Middle frontal gyrus (tissue), 1 donor: Measurements from ENCODE around the gene C8G.

ENCODE experiments used
- DNase-seq: peaks from one replicate; pipeline ENCODE4 v3.0.0-alpha.2; 2015; ENCODE audit warnings: low spot score; ENCODE audit errors: extremely low spot score

C8G gene

DNA sequence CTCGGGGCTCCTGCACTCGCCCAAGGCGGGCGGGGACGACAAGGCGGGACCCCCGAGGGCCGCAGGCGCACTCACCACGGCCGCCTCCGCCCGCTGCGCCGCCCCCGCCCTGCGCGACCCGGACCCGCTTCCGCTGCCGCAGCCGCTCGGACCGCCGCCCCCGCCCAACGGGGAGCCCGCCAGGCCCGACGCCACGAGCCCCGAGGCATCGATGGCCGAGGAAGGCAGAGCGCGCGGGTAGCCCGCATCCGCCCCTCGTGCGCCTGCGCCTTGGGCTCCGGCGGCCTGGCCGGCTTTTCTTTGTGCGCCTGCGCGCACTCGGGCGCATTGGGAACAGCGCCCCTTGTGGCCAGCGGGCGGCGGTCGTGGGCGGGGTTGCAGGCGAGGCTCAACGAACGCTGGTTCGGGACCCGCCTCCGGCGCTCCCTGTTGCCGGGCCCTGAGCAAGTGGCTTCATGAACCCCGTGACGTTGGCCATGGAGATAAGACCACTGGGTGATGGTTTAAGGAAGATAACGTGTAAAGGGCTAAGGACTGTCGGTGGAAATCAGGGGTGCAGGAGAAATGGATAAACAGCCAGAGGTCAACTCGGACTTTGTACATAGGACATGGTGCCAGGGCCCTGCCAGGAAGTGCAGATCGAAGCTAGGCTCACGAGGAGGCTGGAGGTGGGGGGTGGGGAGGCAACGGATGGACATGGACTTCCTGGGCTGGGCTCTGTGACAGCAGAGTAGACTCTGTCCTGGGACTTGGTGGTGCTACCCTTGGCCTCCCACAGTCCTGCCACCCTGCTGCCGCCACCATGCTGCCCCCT lies at the start of gene C8G, which contains the start of gene FBXW5:
TSS of gene C8G (plus strand) at position 725 of the 814 bp plus-strand sequence. CDS start at position 803, 78 bp downstream.
TSS of gene FBXW5 (minus strand) at position 220 of the 814 bp plus-strand sequence. CDS start 655 bp downstream, outside the sequence.
- peak; percentile 92 for DNase-seq

DNA sequence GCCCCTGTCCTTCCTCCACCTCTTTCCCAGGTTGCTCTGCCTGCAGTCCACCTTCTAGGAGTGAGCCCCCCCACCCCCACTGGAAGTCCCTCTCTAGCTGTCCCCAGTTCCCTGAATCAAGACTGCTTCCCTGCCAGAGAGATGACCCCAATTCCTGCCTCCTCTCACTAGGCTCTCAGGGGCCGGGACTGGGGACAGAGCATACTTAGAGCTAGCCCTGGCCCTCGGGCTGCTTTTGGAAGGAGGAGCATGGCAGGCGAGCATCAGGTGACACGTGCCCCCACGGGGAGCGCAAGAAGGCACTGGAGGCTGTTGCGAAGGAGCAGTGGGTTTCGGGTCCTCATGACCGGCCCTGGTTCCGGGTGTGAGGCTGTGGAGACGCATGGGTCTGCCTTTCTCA lies 49.0 kb upstream of the C8G start:
- DNase-seq, result no peak

DNA sequence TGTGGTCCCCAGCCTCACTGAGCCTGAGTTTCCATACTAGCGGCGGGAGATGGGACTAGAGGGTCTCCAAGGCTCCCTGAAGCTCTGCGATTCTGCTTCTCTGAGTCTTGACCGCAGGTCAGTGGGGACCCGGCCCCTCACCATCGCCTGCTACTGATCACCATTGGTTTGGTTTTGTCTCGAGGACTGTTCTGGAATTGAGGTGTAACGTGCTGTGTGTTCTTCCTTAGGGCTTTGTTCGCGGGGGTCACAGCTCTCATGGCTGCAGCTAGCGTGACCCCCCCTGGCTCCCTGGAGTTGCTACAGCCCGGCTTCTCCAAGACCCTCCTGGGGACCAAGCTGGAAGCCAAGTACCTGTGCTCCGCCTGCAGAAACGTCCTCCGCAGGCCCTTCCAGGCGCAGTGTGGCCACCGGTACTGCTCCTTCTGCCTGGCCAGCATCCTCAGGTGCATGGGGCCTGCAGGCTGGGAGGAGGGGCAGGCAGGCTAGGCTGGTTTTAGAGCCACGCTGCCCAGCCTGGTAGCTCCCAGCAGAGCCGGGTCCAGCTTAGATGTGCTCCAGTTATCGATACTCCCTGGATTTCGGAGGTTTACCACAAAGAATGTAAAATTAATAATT lies 46.5 kb upstream of the C8G start:
- DNase-seq, result no peak

DNA sequence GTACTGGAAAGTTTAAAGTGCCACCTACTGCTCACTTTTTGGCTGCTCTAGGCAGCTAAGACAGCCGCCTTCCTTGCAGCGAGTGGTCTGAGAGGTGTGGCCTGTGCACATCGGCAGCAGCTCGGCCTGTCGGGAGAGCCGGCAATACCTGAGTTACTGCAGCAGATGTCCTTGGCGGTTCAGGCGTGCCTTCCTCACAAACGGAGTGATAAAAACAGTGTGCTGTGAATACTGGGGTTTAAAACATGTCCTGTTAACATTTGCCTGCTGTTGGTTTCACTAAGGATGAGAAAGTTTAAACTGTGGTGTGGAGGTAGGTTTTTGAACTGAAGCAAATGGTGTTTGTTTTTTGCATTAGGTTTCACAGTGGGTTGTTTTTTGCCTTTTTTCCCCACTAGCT lies 45.8 kb upstream of the C8G start:
- DNase-seq, result no peak

DNA sequence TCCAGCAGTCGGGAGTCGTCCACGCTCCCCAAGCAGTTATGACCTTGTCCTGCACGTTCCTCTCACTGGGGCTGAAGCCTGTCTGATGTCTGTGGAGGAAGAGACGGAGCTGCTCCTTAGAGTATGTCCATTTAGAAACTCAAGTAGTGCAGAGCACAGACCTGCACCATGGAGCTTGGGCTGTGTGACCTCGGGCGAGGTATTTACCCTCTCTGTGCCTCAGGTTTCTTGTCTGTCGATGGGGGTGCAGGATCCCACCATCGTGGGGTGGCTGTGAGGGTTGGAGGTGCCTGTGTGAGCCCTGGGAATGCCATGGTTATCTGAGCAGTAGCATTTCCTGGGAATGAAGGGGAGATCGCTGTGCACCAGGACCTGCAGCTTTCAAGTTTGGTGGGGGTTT lies 44.5 kb upstream of the C8G start:
- no peak for DNase-seq

DNA sequence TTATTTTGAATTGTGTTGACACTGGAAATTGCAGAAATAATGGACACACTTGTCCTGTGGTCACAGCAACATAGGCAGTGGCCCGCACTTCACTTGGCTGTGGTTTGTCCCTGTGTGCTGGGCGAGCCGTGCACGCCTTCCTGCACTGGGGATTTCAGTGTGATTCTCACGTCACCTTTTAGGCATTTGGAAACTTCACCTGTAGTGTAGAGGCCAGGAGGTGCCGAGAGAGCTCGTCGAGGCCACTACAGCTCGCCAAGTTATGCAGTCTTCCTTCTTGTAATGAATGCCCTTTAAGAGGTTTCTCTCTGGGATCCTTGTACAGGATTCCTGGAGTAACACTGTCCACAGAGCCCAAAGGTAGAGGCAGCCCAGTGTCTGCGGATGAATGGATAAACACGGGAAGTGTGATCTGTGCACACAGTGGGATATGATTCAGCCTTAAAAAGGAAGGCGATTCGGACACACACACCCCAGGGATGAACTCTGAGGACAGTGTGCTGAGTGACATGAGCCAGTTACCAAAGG lies 44.0 kb upstream of the C8G start:
- no peak for DNase-seq

DNA sequence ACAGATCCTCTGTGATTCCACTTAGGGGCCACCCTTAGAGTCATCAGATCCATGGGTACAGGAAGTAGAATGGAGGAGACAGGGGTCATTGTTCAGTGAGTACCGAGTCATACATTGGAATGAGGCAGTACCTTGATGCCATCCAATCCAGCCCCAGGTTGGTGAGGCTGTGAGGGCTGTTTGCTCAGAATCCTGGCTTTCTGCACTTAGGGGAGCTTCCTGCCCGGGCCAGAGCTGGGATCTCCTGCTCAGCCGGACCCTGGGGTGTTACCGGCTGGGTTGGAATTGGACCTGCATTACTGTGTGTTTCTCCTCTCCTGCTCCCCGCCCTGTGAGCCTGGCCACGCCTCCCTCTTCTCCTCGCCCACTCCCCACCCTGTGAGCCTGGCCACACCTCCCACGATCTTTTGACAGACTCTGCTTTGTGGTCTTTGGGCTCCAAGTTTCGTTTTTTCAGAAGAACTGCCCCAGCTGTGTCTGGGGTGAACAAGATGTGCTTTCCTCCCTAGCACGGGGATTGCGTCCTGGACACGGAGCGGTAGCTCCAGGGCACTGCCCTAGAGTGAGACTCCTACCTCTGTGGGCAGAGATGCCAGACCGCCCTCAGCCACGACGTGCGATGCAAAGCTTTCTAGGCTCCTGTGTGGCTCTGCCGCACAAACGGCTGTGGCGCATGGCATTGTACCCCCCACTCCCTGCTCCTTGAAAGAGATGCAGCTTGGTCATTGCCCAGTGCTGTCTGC lies 43.4 kb upstream of the C8G start:
- no peak for DNase-seq

DNA sequence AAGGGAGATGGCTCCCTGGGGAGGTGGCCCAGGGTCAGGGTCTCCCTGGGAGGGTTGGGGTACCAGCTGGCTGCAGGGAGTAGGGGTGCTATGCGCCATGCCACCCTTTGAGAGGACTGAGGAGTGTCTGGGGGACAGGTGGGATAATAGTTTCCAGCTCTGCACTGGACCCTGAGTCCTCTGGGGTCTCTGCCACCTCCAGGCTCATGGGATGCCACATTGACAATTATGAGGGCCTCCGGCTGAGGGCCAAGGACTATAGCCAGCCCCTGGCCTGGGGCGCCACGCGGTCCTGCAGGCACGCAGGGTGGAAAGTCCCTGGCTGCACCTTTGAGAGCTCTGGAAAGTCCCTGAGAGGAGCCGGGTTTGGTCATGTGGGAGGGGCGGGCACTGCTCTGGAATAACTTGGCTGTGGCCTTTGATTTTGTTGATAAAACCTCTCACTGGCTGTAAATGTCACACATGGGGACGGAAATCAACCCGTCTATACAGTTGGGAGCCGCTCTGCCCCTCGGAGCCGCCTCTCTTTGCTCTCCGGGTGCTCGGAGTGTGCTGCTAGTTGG lies 42.7 kb upstream of the C8G start:
- no peak for DNase-seq

DNA sequence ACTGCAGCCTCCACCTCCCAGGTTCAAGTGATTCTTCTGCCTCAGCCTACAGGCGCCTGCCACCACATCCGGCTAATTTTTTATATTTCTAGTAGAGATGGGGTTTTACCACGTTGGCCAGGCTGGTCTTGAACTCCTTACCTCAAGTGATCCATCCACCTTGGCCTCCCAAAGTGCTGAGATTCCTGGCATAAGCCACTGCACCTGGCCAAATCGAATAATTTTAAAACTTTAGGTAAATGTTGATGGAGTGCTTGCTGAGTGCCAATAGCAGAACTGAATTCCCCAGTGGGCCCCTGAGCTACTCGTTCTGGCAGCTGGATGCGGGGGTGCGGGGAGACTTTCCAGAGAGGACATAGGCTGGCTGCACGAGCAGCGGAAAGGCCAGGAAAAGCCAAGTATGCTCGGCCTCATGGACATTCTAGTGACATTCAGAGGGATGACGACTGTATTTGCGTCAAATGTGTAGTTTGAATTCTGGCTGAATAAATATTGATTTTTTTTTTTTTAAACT lies 41.9 kb upstream of the C8G start:
- no peak for DNase-seq

DNA sequence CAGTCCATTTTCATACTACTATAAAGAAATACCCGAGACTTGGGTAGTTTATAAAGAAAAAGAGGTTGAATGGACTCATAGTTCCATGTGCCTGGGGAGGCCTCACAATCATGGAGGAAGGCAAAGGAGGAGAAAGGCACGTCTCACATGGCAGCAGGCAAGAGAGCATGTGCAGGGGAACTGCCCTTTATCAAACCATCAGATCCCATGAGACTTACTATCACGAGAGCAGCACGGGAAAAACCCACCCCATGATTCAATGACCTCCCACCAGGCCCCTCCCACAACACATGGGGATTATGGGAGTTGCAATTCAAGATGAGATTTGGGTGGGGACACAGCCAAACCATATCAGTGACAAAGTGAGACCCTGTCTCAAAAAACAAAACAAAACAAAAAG lies 38.8 kb upstream of the C8G start:
- no peak for DNase-seq

DNA sequence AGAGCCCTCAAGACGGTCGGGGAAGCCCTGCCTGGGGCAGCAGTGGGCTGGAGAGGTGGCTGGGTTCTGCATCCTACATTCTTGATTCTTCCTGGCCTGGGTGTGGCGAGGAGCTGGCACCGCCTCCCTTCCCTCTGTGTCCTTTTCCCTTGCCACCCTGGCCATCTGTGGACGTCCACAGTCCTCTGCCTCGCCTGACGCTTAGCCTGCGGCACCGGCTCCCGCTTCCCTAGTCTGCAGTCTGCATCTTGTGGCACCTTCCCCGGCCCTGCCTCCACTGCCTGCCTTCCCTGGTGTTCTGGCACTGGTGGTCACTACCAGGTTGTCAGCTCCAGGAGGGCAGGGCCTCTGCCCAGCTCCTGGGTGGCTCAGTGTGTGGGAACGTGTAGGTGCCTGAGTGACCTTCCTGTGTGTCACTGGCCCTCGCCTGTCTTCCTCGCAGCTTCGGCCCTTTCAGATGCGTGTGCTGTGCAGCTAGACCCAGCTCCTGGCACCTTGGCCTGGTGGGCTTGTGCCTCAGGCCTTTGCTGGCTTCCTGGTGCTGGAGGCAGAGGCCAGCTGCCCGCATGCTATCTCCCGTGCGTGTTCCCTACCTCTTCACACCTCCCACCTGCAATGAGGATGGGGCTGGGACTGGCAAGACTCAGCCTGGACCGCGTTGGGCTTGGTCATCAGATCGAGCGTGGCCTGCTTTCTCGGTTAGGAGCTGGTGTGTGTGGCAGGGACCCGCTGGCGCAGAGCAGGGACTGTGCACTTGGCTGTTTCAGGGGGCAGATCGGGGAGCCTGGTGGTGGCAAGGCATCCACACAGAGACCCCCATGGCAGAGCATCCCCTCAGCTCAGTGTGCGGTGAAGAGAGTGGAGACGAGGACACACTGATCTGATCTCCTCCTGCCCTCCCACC lies 37.8 kb upstream of the C8G start:
- DNase-seq, result no peak

DNA sequence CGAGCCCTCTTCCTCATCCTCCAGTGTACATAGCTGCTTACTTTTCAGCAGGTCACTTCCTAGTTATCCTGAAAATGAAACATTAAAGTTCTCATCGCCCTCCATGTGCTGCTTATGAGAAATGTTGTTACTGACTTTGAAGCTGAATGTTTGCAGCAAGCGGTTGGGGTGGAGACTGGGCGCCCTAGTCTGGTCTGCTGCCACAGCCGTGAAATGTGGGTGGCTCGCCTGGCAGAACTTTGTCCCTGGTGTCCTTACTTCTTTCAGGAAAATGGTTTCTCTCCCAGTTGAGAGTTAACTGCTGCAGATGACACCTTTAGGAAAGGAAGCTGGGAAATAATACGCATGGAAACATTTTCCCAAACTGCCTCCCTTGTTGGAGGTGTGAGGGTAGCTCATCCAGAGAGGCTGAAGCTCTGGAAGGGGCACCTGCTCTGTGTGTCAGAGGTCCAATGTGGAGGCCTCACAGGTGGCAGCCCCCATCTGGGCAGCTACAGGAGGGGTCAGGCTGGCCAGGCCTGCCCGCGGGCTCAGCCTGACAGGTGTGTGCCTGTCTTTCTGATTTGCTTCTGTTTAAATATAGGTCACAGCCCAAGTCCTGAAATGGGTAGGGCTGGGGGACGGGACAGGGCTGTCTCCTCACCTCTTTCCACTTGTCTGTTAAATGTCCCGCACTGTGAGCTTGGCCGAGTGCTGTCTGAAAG lies 34.7 kb upstream of the C8G start:
- no peak for DNase-seq

DNA sequence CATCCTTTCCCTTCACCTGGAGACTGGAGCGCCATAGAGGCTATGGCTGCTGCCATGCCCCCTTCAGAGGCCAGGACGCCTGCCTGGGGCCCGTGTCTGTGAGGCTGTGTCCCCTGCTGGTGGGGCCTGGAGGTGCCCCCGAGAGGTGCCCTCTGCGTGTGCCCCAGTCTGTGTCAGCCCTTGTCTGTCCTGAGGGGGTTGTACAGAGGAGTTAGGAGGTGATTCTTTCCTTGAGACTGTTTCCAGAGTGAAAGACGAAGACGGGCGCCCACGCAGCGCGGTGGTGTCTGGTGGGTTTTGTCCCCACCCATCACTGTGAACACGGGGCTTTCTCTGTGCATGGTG lies 34.2 kb upstream of the C8G start:
- DNase-seq, result no peak

DNA sequence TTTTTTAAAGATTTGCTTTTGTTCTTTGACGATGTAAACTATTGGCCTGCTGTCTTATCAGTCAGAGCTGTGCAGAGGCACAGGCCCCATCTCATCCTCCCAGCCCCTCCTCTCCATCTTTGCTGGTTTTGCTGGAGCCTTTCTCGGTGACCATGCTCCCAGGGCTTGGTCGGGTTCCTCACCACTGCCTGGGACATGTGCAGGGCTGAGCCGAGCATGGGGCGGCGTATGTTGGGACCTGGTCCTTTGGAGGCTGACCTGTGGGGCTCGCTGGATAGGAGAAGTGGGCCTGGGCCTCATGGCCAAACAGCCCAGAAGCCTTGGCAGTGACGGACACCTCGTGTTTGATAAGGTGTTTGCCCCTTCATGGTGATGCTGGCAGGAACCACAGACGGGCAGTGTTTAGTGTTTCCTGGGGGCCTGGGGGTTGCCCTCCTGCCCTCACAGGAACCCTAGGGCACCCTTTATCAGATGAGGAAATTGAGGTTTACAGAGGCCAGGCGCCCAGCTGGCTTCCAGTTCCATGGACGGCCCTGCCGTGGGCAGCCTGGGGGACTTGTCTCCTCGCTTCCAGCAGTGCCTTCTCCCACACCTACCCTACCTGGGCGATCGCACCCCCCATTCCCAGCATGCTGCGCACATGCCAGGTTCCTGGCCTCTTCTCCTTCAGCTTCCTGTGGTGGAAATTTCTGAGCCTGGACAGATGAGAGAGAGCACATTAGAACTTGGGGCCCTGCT lies 31.2 kb upstream of the C8G start:
- DNase-seq, result no peak

DNA sequence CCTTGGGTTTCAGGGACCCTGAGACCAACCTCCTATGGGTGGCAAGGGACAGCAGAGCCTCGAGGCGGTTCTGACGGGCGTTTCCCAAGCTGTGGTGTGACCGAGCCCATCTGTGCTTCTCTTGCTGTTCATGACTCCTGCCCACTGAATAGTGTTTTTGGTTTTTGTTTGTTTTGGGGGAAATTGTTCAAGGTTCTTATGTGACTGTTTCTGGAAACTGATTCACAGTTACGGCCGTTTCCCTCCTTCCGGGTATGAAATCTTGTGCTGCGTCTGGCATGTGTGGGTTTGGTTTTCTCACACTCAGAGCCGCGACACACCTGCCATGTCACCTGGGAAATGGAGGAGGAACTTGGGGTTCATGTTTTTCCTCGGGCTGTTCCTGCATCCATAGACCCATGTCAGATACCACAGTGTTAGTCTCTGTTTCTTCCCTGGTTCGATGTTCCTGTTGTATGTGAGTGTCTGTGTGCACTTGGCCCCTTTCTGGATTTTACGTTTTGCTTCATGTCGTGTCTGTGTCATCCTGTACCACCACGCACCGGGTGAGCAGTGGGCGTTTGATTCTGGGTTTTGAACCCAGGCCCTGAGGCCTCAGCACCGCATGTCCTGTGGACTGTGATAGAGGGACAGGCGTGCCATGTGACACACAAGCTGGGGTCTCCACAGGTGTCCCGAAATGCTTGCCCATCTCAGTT lies 29.3 kb upstream of the C8G start:
- no peak for DNase-seq

DNA sequence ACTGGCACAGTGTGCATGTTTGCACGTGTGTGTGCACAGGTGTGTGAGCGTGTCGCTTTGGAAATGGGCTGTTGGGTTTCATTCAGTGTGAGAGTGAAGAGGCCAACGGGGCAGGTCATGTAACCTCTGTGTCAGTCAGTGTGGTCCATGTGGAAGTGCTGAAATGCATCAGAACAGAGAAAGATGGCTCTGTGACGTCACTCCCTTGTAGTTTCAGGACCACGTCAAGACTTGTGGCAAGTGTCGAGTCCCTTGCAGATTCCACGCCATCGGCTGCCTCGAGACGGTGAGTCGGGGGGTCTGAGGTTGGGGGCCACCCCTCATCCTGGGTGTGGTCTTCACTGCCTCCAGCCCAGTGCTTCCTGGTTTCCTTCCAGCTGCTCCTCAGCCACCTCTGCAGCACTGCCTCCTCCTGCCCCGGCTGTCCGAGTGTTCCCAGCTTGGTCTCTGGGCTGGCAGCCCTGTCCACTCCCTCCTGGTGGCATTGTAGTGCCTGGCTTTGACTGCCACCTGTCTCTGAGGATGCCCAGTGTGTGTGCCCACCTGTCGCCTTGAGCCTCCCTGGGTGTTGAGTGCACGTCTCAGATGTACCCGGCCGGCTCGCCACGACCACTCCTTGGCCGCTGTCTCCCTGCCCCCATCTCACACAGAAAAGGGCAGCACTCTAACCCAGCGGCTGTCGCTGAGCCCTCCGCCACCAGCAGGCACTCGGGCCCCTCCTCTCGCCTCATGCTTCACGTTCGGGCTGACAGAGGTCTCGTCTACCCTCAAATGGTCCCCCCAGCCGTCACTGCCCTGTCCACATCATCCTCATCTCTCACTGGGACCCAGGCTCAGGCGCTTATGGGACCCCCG lies 28.5 kb upstream of the C8G start:
- DNase-seq, result no peak

DNA sequence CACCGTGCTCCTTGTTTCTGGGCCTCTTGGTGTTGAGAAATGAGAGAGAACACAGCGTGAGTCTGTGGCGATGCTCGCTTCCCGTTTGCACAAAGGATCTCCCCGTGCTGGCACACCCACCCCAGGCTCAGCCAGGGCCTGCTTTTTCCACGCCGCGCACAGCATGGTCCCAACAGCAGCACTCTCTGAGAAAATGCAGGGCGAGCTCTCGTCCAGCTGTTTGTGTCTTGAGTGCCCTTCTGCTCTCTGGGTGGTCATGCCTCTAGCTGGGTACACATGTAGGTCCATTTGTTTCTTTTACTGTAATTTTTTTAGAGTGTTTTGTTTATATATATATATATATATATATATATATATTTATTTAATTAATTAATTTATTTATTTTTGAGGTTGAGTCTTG lies 27.1 kb upstream of the C8G start:
- no peak for DNase-seq

DNA sequence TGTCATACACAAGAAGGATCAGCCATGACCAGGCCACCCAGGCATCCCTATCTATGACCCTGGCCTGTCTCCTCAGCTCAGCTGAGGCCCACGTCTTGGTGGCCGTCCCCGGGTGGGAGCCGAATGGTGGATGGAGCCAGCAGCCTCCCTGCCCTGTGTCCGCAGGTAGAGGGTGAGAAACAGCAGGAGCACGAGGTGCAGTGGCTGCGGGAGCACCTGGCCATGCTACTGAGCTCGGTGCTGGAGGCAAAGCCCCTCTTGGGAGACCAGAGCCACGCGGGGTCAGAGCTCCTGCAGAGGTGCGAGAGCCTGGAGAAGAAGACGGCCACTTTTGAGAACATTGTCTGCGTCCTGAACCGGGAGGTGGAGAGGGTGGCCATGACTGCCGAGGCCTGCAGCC lies 25.0 kb upstream of the C8G start:
- DNase-seq, result no peak
